22Rv1 (cell line): Measurements from ENCODE around the gene RETREG1.

ENCODE experiments used
- H3K27ac ChIP-seq: fragments of 450-650 bp; 2 replicates; pipeline ENCODE4 v1.5.1; 2017
- CTCF ChIP-seq: fragments of 450-650 bp; IDR thresholded peaks from 2 replicates; pipeline ENCODE4 v1.5.1; 2017; ENCODE audit warnings: mild to moderate bottlenecking
- ZFX ChIP-seq: fragments of 450-650 bp; IDR thresholded peaks from 2 replicates; pipeline ENCODE4 v1.6.1; 2017; ENCODE audit warnings: antibody characterized with exemption, borderline replicate concordance

Gene RETREG1

GRCh38 chr5:16592255-16592654 lies 24.5 kb downstream of the RETREG1 start:
- no peak for TF ChIP-seq CTCF
- no peak for TF ChIP-seq ZFX
- no peak overlapping the region for H3K27ac ChIP-seq

DNA sequence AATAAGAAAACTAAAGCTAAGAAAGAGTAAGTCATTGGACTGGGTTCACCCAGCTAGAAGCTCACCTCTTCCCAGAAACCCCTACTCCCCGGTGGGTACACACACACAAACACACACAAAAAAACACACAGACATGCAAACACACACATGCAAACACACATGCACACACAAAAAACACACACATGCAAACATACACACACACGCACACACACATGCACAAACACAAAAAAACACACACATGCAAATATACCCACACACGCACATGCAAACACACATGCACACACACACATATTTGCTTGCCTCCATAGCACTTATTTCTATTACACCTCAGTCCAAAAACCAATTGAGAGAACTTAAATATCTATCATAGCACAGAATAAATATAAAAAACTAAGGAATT lies 26.1 kb downstream of the RETREG1 start:
- TF ChIP-seq CTCF (no peak), ZFX (no peak)
- H3K27ac ChIP-seq, result no peak overlapping the region

GRCh38 chr5:16589658-16590057 lies 27.1 kb downstream of the RETREG1 start:
- TF ChIP-seq CTCF, result no peak
- TF ChIP-seq ZFX, result no peak
- no peak overlapping the region for H3K27ac ChIP-seq

- TF ChIP-seq CTCF (no peak), ZFX (no peak)
Observed at GRCh38 chr5:16588434-16589214, 28.2 kb downstream of the RETREG1 start.

GRCh38 chr5:16586556-16586955 lies 30.2 kb downstream of the RETREG1 start:
- TF ChIP-seq CTCF (no peak), ZFX (no peak)
- H3K27ac ChIP-seq, result no peak overlapping the region

More at GRCh38 chr5:16588434-16589214, 28.2 kb downstream of the RETREG1 start:
- H3K27ac ChIP-seq, result no peak overlapping the region; the same call in 1 of the 2 replicates

DNA sequence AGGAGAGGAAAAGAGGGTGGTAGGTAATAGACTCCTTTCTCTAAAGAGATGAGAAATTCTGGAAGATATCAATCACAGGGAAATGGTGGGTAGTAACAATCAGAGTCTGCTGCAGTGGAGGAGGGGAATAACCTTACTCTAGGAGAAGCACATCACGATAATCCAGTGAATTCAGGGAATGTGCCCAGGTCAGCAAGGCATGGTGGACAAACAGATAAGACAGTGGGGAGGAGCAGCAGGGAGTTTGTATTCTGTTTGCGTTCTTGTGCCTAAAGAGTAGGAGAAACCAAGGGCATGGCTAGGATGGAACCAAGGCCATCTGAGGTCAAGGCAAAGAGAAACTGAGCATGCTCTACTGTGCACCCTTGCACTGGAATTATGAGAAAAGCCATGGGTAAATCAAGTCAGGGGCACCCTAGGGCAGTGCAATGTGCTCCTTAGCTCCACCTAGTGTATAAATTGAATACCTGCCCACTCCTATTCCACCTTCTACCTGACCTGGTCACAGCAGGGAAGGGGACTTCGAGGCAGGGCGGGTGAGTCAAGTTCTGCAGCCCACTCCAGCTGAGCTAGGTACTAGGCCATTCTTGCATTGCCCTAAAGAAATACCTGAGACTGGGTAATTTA lies 31.6 kb downstream of the RETREG1 start:
- H3K27ac ChIP-seq, result no peak overlapping the region
- TF ChIP-seq CTCF, result peak; percentile 87
- no peak for TF ChIP-seq ZFX

DNA sequence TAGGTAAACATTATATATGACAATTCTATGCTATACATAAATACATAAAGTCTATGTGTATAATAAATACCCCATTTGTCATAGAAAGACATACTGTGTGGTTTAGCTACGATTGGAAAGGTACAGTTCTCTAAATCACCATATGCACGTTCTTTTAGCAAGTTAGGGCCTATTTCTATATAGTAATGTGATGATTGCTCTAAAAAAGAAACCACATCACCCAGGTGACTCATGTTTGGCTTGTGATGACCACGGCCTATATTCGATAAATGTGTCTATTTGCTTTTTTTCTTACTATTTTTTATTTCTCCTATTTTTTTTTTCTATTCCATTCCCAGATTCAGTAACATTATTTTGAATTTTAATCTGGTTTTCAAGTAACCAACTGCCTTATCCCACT lies 34.7 kb downstream of the RETREG1 start:
- no peak overlapping the region for H3K27ac ChIP-seq
- TF ChIP-seq CTCF, result no peak
- no peak for TF ChIP-seq ZFX
